Activated CD4-positive, alpha-beta T cell treated with anti-CD3 and anti-CD28 coated beads, Interleukin-2, amount 10 ng/mL, durations not matched to agents 24 days and 14 days (primary cell): Measurements from ENCODE around the gene SLC2A10. TPM values are rescaled to one million over a fixed set of nuclear protein-coding genes. Genes with fewer than 3 reads are reported as not detected.
"Not testable (repeated sequence)": the region's sequence is repeated elsewhere in the genome, so short reads cannot be mapped to it uniquely, and the experiment has no call there.

ENCODE experiments used
- DNase-seq: peaks from one replicate; pipeline ENCODE4 v3.0.0; 2022
- H3K27ac Mint-ChIP-seq: one replicate; pipeline ENCODE4 v1.8.0; 2022; ENCODE audit warnings: mild to moderate bottlenecking, mixed read lengths
- H3K27me3 Mint-ChIP-seq: one replicate; pipeline ENCODE4 v1.8.0; 2022; ENCODE audit warnings: mixed read lengths
- H3K36me3 Mint-ChIP-seq: one replicate; pipeline ENCODE4 v1.8.0; 2022; ENCODE audit warnings: low read depth, mild to moderate bottlenecking, mixed read lengths
- H3K4me1 Mint-ChIP-seq: one replicate; pipeline ENCODE4 v1.8.0; 2021; ENCODE audit warnings: mixed read lengths
- H3K4me3 Mint-ChIP-seq: one replicate; pipeline ENCODE4 v1.8.0; 2022; ENCODE audit warnings: mild to moderate bottlenecking, moderate library complexity, mixed read lengths
- H3K9me3 Mint-ChIP-seq: one replicate; pipeline ENCODE4 v1.8.0; 2021; ENCODE audit warnings: mixed read lengths
- intact Hi-C: fragments of 100-400 bp; cut with micrococcal nuclease; formaldehyde crosslinking; loops from one replicate; pipeline ENCODE4 v1.15.1; 2023
- total RNA-seq: library from RNA; stranded (reverse); gene quantifications from 2 replicates; pipeline ENCODE4 v1.2.3, GENCODE V29; 2022

The SLC2A10 gene
- total RNA-seq, 1 donor from 2014 or later: not detected

DNA sequence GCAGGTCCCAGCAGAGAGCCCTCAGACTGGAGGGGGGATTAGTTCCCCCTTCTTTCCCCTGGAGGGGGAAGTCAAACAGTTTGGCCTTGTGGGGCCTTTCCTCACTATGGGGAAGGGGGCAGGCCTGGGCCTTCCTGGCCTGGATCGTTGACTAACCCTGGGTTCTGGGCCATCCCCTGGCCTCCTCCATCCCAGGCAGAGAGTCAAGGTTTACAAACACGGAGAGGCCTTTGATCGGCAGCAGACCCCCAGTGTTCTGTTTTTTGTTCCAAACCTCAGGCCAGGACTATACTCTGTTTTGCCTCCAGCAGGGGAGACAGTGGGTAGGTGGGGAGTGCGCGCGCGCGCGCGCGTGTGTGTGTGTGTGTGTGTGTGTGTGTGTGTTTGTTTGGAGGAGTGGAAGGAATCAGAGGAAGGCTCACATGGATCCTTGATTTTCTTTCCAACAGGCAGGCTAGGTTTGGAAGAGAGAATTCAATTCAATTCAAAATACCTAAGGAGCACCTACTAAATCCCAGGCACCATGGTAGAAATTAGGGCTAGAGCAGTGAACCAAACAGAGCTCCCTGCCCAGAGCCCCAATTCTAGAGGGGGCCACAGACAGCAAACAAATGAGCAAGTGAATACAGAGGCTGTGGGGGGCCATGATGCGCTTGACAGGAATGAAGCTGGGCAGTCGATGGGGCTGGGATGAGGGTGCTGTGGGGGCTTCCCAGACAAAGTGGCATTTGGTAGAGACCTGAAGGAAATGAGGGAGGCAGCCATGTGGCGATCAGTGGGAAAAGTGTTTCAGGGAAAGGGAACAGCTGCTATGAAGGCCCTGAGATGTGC is 35.0 kb upstream of the SLC2A10 start:
- Mint-ChIP-seq H3K36me3 (no peaks in the 10 kb centered on the region), H3K9me3 (peaks cover 10% of the 10 kb centered on the region), H3K4me3 (no peak overlapping the region), H3K27me3 (peaks cover 2% of the 10 kb centered on the region), H3K4me1 (peaks cover 2% of the 10 kb centered on the region), H3K27ac (no peak overlapping the region)
- DNase-seq: no peak
- intact Hi-C loops: no loop called here

DNA sequence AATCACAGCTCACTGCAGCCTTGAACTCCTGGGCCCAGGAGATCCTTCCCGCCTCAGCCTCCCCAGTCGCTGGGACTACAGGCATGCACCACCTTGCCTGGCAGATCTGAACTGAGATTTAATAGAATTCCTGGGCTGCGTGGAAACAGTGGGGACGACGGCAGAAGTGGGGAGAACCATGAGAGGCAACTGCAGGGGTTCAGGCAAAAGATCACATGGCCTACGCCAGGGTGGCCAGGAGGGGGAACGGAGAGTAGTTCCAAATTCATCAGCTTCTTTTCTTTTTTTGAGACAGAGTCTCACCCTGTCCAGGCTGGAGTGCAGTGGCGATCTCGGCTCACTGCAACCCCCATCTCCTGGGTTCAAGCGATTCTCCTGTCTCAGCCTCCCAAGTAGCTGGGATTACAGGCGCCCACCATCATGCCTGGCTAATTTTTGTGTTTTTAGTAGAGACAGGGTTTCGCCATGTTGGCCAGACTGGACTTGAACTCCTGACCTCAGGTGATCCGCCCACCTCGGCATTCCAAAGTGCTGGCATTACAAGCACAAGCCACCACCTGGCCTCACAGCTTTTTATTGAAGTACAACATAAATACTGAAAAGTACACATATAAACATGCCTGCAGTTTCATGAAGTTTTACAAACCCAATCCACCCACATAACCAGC is 32.7 kb upstream of the SLC2A10 start:
- H3K27me3 Mint-ChIP-seq, DNase-seq, intact Hi-C loops, H3K4me1 Mint-ChIP-seq, H3K27ac Mint-ChIP-seq, H3K36me3 Mint-ChIP-seq, H3K4me3 Mint-ChIP-seq, H3K9me3 Mint-ChIP-seq: not testable (repeated sequence)

DNA sequence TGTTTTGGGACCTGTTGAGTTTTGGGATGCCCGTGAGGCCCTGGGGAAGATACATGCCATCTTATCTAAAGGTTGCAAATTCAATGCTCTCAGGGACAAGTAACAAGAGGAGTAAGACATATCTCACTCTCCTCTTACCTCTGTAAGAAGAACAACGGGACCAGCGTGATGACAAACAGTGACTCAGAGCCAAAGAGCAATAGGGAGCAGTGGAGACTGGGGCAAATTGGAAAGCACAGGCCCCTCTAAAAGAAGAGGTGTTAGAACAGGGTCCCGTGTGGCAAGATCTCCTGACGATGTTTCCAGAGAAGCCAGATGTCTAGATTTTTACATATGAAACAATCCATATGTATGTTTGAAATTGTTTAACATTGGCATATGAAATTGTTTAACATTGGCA is 31.8 kb upstream of the SLC2A10 start:
- intact Hi-C loops: no loop called here
- Mint-ChIP-seq H3K4me1 (peaks cover 9% of the 10 kb centered on the region), H3K4me3 (no peak overlapping the region), H3K27me3 (peaks cover 2% of the 10 kb centered on the region), H3K36me3 (no peaks in the 10 kb centered on the region), H3K9me3 (peaks cover 4% of the 10 kb centered on the region), H3K27ac (no peak overlapping the region)
- no peak for DNase-seq

DNA sequence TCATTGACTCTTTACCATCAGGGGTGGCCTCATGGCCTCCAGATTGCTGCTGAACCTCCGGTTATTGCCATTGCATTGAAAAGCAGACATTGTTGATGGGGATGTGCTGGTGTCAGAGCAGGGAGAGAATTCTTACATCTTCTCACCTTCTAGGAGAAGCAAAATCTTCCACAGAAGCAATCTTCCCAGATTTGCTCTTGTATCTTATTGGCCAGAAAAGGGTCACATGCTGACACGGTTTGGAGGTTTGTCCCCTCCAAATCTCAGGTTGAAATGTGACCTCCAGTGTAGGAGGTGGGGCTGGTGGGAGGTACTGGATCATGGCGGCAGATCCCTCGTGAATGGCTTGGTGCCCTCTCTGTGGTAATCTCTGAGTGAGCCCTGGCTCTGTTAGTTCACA is 30.9 kb upstream of the SLC2A10 start:
- H3K9me3 Mint-ChIP-seq: peaks cover 2% of the 10 kb centered on the region
- no peak overlapping the region for H3K4me3 Mint-ChIP-seq
- no peak for DNase-seq
- H3K27ac Mint-ChIP-seq: no peak overlapping the region
- H3K36me3 Mint-ChIP-seq: no peaks in the 10 kb centered on the region
- peaks cover 9% of the 10 kb centered on the region for H3K4me1 Mint-ChIP-seq
- H3K27me3 Mint-ChIP-seq: no peaks in the 10 kb centered on the region
- intact Hi-C loops: no loop called here

DNA sequence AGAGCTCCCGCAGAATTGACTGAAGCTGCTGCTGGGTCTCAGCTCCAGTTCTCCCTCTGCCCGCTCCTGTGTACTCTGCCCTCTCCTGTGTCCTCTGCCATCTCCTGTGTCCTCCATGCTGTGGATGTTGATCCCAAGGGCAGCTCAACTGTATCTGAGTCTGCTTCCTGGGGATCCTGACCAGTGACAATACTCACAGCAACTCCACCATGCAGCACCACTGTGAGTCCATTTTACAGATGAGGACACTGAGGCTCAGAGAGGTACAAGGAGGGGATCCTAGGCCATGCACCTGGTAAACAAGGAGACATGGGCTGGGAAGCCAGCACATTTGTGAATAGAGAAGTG is 28.8 kb upstream of the SLC2A10 start:
- no peak for DNase-seq
- Mint-ChIP-seq H3K4me3 (no peak overlapping the region), H3K9me3 (no peaks in the 10 kb centered on the region), H3K36me3 (peaks cover 10% of the 10 kb centered on the region), H3K27me3 (no peaks in the 10 kb centered on the region), H3K27ac (no peak overlapping the region), H3K4me1 (peaks cover 18% of the 10 kb centered on the region)
- intact Hi-C loops: loop anchor here (1.0 kb wide), 2 partner anchors 135 to 159 kb away; no protein-coding TSS in a partner anchor

DNA sequence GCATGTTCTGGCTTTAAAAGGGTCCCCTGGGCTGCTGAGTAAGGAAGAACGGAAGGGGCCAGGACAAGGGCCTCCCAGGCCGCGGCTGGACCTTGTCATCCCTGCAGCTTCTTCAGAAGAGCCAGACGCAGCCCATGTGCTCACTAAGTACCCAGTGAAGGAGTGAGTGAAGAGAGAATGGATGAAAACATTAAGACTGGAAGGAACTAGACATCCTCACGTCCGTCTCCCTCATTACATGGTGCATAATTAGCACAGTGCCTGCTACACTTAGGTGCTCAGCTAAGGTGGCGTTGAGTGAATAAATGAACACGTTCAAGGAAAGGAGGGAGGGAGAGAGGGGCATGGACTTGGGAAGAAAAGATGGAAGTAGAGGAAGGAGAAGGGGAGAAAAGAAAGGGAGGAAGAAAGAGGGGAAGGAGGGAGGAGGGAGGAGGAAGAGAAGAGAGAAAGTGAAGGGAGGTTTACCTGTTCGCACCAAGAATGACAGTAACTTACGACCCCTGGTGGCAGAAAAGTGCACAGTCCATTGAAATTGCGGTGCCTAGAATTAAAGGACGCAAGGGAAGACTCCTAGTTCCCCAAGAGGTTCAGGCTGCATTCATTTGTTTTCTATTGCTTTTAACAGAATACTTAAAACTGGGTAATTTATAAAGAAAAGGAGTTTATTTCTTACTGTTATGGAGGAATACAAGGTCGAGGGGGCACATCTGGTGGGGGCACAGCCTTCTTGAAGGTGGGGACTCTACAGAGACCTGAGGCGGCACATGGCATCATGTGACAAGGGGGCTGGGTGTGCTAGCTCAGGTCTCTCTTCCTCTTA is 28.2 kb upstream of the SLC2A10 start:
- Mint-ChIP-seq H3K36me3 (peaks cover 16% of the 10 kb centered on the region), H3K4me3 (no peak overlapping the region), H3K4me1 (peaks cover 24% of the 10 kb centered on the region), H3K27me3 (no peaks in the 10 kb centered on the region), H3K27ac (no peak overlapping the region), H3K9me3 (no peaks in the 10 kb centered on the region)
- intact Hi-C loops: loop anchor here (1.0 kb wide), 2 partner anchors 136 to 160 kb away; no protein-coding TSS in a partner anchor
- peak; percentile 92 for DNase-seq

DNA sequence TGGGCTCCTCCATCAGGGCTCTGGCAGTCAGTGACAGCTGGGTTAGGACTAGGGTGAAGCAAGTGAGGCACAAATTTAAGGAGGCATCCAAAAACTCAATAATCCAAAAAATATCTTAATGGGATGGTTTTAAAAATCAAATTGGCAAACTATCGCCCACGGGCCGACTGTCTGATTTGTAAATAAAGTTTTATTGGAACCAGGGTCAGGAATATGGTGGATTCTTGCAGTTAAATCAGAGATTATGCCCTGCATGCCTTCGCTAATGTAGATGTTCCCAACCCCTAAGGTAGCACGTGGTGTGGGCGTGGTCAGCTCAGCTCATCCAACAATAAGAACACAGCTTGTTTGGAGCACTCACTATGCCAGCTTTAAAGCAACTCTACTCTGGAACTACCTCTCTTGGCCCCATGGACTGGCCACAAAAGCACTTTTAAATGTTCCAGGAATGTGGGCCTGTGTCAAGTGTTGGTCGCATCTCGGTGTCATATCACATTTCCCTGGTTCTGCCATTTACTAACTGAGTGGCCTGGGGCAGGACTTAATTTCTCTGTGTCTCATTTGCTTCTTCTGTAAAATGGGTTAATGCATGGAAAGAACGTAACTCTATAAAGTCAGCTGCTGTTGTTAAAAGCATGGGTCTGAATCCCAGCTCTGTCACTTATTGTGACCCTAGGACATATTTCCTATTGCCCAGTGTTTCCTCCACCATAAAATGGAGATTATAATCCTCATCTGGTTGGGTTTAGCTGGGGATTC is 27.2 kb upstream of the SLC2A10 start:
- peaks cover 22% of the 10 kb centered on the region for H3K36me3 Mint-ChIP-seq
- H3K27ac Mint-ChIP-seq: no peak overlapping the region
- H3K4me1 Mint-ChIP-seq: peaks cover 32% of the 10 kb centered on the region
- DNase-seq: no peak
- H3K4me3 Mint-ChIP-seq: no peak overlapping the region
- intact Hi-C loops: no loop called here
- H3K9me3 Mint-ChIP-seq: no peaks in the 10 kb centered on the region
- no peaks in the 10 kb centered on the region for H3K27me3 Mint-ChIP-seq

DNA sequence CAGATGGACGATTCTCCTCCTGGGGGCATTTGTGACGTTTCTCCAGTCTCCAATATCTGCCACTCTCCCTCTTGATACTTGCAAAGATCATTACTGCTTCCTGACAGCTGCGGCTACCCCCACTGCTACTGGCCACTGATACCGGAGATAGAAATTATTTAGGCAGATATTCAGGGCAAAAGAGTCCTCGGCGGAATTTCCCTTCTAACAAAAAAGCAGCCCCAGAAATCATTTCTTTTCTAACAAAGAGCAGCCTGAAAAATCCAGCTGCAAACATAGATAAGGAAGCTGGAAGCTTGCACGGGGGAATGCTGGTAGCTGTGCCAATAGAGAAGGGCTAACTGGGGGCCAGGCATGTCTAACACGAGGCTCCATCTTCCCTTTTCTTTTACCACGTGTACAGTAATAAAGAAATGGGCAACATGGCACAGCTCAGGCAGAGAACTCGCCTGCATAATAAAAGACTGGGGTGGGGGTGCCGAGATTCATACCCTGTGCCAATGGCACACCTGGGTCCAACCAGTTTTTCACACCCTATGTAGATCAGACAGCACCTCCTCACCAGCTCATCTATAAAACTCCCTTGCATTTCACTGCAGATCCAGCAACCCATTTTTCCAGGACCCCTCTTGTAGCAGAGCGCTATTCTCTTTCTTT is 26.3 kb upstream of the SLC2A10 start:
- Mint-ChIP-seq H3K9me3 (no peaks in the 10 kb centered on the region), H3K27ac (no peak overlapping the region), H3K4me1 (peaks cover 41% of the 10 kb centered on the region), H3K4me3 (no peak overlapping the region), H3K36me3 (peaks cover 22% of the 10 kb centered on the region), H3K27me3 (no peaks in the 10 kb centered on the region)
- DNase-seq: no peak
- intact Hi-C loops: no loop called here

DNA sequence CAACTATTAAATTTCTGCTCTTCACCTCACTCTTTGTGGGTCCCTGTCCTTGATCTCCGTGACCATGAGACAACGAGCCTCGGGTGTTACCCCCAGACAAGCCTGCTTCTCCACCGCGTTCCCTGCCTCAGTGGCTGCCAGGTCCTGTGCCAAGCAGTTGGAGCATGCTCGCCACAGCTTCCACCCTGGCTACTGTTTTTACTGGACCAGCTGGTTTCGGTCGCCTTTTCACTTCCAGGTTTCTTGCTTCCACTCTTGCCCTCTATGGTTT is 25.8 kb upstream of the SLC2A10 start:
- H3K27ac Mint-ChIP-seq: no peak overlapping the region
- intact Hi-C loops: no loop called here
- peaks cover 44% of the 10 kb centered on the region for H3K4me1 Mint-ChIP-seq
- H3K36me3 Mint-ChIP-seq: peaks cover 22% of the 10 kb centered on the region
- H3K4me3 Mint-ChIP-seq: no peak overlapping the region
- no peak for DNase-seq
- no peaks in the 10 kb centered on the region for H3K9me3 Mint-ChIP-seq
- no peaks in the 10 kb centered on the region for H3K27me3 Mint-ChIP-seq

DNA sequence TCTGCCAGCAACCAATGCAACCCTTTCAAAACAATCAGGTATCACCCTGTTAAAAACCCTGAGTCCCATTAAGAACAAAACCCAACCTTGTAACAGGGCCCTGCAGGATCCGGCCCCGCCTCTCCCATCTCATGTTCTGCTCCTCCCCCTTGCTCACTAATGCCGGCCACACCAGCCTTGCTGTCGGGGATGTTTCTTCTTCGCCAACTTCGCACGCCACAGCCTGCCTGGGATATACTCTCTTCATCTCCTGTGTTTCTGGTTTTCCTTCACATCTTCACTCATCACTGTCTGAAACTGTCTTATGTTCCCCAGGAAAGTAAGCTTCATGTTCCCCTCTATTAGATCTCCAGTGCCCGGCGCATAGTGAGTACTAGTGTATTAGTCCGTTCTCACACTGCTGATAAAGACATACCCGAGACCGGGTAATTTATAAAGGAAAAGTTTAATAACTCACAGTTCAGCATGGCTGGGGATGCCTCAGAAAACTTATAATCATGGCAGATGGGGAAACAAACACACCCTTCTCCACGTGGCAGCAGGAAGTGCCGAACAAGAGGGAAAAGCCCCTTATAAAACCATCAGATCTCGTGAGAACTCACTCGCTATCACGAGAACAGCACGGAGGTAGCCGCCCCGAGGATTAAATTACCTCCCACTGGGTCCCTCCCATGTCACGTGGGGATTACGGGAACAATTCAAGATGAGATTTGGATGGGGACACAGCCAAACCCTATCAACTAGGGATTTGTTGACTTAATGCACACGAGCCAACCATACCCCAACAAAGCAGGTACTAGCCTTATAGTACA is 25.3 kb upstream of the SLC2A10 start:
- peaks cover 22% of the 10 kb centered on the region for H3K36me3 Mint-ChIP-seq
- H3K27ac Mint-ChIP-seq: no peak overlapping the region

DNA sequence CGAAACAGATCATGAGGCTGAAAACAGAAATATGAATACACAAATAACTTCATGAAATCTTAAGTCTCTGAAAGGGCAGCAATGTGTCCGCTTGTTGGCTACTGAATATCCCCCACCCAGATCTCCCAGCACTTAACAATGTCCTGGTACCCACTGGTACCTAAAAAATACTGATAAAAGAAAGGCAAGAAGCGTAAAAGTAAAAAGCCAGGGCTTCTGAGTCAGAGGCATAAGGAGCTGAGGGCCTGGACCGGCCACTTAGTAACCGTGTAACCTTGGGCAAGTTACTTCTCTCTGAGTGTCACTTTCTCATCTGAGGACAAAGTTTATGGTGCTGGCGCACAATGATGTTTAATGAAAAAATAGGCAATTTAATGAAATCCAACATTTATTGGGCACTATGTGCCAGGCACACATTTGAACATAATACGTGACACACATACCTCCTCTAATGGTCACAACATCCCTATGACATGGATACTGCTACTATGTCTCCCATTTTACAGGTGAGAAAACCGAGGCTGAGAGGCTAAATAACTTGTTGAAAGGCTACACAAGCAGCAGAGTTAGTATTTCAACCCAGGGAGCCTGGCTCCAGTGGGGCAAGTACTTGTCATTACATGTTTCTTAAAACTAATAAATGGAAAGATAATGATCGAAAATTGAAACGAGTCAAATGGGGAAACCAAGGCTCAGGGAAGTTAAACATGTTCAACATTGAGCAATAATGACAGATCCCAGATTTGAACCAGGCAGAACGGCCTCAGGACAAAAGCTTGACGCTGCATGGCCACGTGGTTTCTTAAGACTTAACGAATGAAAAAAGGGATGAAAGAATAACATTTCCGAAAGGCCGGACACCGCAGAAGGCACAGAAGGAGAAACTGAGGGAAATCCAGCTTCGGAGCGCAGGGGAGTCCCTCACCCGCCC is 21.0 kb upstream of the SLC2A10 start:
- Mint-ChIP-seq H3K27ac (peak overlapping the region; percentile 85), H3K9me3 (no peaks in the 10 kb centered on the region), H3K4me3 (peak overlapping the region; percentile 98), H3K36me3 (peaks cover 25% of the 10 kb centered on the region), H3K4me1 (peaks cover 45% of the 10 kb centered on the region), H3K27me3 (peaks cover 2% of the 10 kb centered on the region)
- DNase-seq: no peak
- intact Hi-C loops: loop anchor here (2.0 to 5.0 kb wide), 6 partner anchors 136 to 669 kb away; partner anchors contain the start of genes CDH22, ELMO2 and ZMYND8

More for the DNA sequence above, 25.3 kb upstream of the SLC2A10 start:
- no peaks in the 10 kb centered on the region for H3K9me3 Mint-ChIP-seq
- H3K27me3 Mint-ChIP-seq: no peaks in the 10 kb centered on the region
- intact Hi-C loops: no loop called here
- peaks cover 44% of the 10 kb centered on the region for H3K4me1 Mint-ChIP-seq
- no peak for DNase-seq
- no peak overlapping the region for H3K4me3 Mint-ChIP-seq
